ENCODE measurements around the gene TRMT11. TPM values are rescaled to one million over a fixed set of nuclear protein-coding genes. Genes with fewer than 3 reads are reported as not detected.

Gene TRMT11
- total and polyA plus RNA-seq, 9 of the 15 experiments (the other 6 are each of a cell fraction or from before 2014, with no cell fraction given) = 38.8 to 88.0 (median 59.8) TPM

- TF ChIP-seq FOXM1 (IDR thresholded peaks at IDR 0.05; ENCODE audit: low read depth) (0 out of 2 replicates have a peak, but pooled peaks have one; percentile 11), FOXM1 (CRISPR knock-in tag; IDR thresholded peaks at IDR 0.05; ENCODE audit: low read depth) (no peak), POLR2AphosphoS2 (IDR thresholded peaks at IDR 0.05; ENCODE audit: low read length) (no peak), ATF7 (IDR thresholded peaks at IDR 0.05) (no peak), TRIM24 (IDR thresholded peaks at IDR 0.05) (0 out of 4 replicates have a peak, but pooled peaks of 1 of the 2 experiments have one; percentile 16), MIER1 (IDR thresholded peaks at IDR 0.05; ENCODE audit: low read depth) (0 out of 2 replicates have a peak, but pooled peaks have one; percentile 21), THRA (IDR thresholded peaks at IDR 0.05) (no peak), MNT (conservative IDR thresholded peaks at IDR 0.05) (no peak), CXXC5 (CRISPR knock-in tag; IDR thresholded peaks at IDR 0.05) (peak; percentile 35; the same call in 1 of the 2 replicates), EP300 (IDR thresholded peaks at IDR 0.05; ENCODE audit: low read length) (peak; percentile 69), ZNF175 (CRISPR knock-in tag; IDR thresholded peaks at IDR 0.05; ENCODE audit: low read depth) (no peak), DMBX1 (CRISPR knock-in tag; IDR thresholded peaks at IDR 0.05; ENCODE audit: borderline replicate concordance) (0 out of 2 replicates have a peak, but pooled peaks have one; percentile 43), ZBTB11 (CRISPR knock-in tag; IDR thresholded peaks at IDR 0.05) (no peak), MTA1 (IDR thresholded peaks at IDR 0.05; ENCODE audit: borderline replicate concordance) (no peak), HOXB6 (CRISPR knock-in tag; IDR thresholded peaks at IDR 0.05; ENCODE audit: borderline replicate concordance) (no peak), KDM1A (IDR thresholded peaks at IDR 0.05) (peak in 1 of 2 experiments; percentile 38; a peak in 2 of 4 replicates)
These were observed 42.6 kb upstream of the TRMT11 start (continued) for GRCh38 chr6:125943528-125944433.

Measured in K562 (cell line).